Stimulated activated CD4-positive, alpha-beta T cell treated with anti-CD3 and anti-CD28 coated beads, Interleukin-12 subunit alpha, Interleukin-12 subunit beta, amount 100 ng/mL, for 48 hours (primary cell): Measurements from ENCODE around the gene ICAM3.

ENCODE experiments used
- DNase-seq, 3 donors: peaks; one replicate each; pipeline ENCODE4 v3.0.0-alpha.2; 2020; ENCODE audit warnings: low read depth in 2 of 3, low spot score in 1 of 3

The ICAM3 gene

DNA sequence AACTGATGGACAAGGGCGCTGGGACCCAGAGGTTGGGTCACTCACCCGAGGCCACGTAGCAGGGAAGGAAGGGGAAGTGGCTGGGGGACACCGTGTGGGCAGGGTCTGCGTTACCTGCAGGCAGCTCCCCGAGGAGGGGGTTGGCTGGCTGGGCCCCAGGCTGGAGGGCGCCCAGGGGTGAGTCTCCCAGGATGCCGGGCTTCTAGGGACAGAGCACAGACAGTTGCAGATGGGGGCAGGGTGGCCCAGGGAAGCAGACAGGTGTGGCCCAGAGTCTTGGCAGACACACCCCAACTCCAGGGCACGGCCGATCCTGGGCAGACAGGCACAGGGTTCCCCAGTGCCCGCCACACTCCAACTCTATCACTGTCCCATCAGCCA, 18.0 kb downstream of the ICAM3 start:
- DNase-seq = no peak

- no peak for DNase-seq
Measured at GRCh38 chr19:10320602-10321416, 18.6 kb downstream of the ICAM3 start.

GRCh38 chr19:10318807-10319682, 20.4 kb downstream of the ICAM3 start:
- no peak for DNase-seq

- DNase-seq = no peak
Measured at GRCh38 chr19:10317857-10318462, 21.5 kb downstream of the ICAM3 start.

- DNase-seq = no peak
Measured at GRCh38 chr19:10317045-10317856, 22.2 kb downstream of the ICAM3 start.

DNA sequence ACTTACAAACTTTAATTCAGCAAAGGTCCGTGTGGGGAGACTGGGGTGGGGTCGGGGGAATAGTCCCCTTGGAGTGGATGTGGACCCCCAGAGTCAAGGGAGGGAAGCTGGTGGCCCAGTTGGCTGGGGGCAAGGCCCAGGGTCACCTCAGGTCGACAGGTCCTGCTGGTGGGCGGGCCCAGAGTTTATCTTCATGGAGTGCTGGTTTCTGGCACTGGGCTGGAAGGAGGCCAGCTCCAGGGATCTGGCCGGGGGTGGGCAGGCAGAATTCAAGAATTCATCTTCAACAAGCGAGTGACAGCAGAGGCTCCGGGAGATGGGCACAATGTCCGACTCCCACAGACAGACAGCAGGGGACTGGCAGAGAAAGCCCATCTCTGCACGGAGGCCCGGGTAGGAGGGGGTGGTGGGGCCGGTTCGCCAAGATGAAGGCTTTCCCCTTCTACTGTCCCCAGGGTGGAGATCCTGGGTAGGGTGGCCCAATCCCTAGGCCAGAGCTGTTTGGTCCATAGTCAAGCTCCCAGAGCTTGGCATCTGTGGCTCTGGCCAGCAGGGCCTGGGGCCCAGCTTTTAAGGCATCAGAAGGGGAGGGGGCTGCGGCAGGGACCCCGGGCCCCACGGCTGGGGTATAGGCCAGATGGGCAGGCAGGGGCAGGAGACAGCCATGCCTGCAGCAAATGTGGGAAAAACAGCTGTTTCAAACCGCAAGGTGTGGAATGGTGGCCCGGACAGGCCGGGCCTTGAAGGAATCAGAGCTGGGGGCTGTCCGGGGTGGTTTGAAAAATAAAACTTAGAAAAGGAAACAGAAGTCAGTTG, 23.0 kb downstream of the ICAM3 start:
- no peak for DNase-seq

- peak; percentile 79 to 91 (median 87) for DNase-seq
Measured at GRCh38 chr19:10315335-10316214, 23.8 kb downstream of the ICAM3 start, which contains the start of gene FDX2. TSS of gene FDX2 (minus strand) at chr19:10316015. CDS start at chr19:10315996, 19 bp downstream.

GRCh38 chr19:10309423-10309822, 30.0 kb downstream of the ICAM3 start, which contains the start of gene ZGLP1:
TSS of gene ZGLP1 (minus strand) at chr19:10309815.
- no peak for DNase-seq

- no peak for DNase-seq
Measured at GRCh38 chr19:10306327-10306726, 33.1 kb downstream of the ICAM3 start.

DNA sequence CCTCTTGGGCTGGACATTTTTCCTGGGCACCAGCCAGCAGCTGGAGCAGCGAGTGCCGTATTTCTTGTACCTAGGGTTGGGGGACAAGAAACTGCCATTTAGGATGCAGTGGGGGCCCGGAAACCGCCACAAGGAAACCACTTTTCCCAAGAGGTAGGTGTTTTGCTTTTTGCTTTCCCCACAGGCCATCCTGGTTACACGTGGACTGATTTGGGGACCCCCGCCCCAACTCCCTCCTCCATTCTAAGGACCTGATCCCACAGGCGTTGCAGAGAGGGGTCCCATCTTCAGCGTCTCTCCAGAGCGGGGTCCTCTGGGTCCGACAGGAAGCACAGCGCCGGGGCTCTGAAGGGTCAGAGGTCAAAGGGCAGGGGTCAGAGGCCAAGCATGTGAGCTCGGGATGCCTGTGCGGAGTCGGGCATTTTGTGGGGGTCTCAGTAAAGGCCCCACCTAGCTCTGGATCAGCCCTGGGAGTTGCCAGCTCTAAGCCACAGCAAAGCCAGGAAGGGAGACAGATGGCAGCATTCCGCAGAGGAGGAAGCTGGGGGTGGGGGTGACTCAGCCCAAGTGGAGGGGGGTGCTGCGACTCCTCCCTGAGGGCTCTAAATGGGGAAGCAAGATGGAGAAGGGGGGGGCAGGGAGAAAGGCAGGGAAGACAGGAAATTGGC, 34.2 kb downstream of the ICAM3 start:
- no peak for DNase-seq

DNA sequence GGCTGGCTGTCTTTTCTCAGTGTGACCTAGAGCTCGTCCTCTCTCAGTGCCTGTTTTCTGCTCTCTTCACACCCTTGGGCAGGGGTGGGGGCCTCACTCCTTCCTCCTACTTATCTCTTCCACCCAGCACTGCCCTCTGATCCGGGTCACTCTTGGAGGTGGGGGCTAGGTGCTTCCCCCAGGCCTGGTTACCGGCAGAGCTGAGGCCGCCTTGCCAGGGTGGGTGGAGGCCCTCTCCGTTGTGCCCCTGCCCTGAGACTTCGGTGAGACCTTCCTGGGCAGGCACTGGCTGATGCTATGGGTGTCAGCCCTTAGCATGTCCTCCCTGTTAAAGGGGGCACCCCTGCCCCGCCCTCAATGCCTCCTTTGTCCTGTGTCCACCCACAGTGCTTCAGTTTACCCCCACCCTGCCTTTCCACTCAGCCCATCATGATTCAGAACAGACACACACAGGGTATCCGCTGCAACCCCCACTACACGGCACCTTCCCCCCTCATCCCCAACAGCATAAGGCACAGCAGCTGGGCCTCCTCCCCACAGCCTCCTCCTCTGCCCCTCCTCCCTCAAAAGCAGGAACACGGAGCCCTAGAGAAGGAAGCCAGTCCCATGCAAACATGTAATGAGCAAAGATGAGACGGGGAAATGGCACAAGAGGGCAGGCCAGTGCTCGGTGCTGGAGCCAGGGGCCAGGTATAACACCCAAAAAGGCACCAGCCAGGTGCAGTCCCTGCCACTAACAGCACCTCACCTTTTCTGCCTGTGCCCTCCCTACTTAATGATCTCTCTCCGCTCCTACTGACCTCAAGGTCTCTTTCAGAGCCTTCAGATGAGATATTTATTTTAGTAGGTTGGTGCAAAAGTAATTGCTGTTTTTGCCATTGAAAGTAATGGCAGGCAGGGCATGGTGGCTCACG, 39.6 kb downstream of the ICAM3 start:
- no peak for DNase-seq

GRCh38 chr19:10295847-10296591, 43.4 kb downstream of the ICAM3 start:
- DNase-seq = no peak

- no peak for DNase-seq
Measured at GRCh38 chr19:10295305-10295846, 44.0 kb downstream of the ICAM3 start.

DNA sequence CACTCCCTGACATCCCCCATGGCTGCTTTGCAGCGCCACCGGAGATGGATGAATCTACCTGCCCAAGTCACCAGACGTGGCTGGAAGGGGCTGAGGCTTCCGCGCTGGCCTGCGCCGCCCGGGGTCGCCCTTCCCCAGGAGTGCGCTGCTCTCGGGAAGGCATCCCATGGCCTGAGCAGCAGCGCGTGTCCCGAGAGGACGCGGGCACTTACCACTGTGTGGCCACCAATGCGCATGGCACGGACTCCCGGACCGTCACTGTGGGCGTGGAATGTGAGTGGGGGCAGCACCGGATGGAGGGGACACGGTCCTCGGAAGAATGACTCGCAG, 45.1 kb downstream of the ICAM3 start:
- no peak for DNase-seq

DNA sequence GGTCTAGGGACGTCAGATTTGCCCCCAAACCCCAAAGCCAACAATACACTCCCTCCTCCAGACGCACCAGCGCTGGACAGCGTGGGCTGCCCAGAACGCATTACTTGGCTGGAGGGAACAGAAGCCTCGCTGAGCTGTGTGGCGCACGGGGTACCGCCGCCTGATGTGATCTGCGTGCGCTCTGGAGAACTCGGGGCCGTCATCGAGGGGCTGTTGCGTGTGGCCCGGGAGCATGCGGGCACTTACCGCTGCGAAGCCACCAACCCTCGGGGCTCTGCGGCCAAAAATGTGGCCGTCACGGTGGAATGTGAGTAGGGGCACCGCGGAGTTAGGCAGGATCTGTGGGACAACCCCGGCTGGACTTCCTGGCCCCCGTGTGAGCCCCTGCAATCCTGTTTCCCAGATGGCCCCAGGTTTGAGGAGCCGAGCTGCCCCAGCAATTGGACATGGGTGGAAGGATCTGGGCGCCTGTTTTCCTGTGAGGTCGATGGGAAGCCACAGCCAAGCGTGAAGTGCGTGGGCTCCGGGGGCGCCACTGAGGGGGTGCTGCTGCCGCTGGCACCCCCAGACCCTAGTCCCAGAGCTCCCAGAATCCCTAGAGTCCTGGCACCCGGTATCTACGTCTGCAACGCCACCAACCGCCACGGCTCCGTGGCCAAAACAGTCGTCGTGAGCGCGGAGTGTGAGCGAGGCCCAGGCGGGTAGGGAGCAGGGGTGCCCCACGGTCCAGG, 45.6 kb downstream of the ICAM3 start:
- no peak for DNase-seq
